ENCODE data around the gene FOS. TPM values are rescaled to one million over a fixed set of nuclear protein-coding genes. Genes with fewer than 3 reads are reported as not detected.

The FOS gene
- total and polyA plus RNA-seq, 4 donors, result 13.2 to 82.7 (median 20.0) TPM

DNA sequence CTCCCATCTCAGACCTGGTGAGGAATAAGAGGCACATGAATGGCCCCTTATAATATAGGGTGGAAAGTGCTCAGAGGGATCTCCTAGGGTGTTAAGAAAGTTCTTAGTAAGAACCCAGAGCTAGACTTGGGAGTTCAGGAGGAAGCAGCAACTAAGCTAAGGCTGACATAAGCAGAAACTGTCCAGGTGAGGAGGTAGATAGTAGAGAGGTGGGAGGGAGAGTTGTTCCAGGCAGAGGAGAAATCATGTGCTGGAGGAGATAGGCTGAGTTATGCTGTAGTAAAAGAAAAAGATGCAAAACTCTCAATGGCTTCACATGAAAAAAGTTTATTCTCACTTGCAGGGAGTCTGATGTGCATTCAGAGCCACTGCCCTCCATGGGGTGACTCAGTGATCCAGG, 50.7 kb downstream of the FOS start:
- H3K27me3 ChIP-seq (ENCODE audit: control insufficient read depth in 4 of 4, insufficient read depth in 4 of 4, low read length in 3 of 4), result no peaks in the 10 kb centered on the region
- TF ChIP-seq, protein P1, sequence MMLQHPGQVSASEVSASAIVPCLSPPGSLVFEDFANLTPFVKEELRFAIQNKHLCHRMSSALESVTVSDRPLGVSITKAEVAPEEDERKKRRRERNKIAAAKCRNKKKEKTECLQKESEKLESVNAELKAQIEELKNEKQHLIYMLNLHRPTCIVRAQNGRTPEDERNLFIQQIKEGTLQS (IDR thresholded peaks at IDR 0.05), result no peak
- TF ChIP-seq HNF4G (IDR thresholded peaks at IDR 0.05) (no peak), YY1 (IDR thresholded peaks at IDR 0.05) (no peak), JUND (IDR thresholded peaks at IDR 0.05) (no peak), MAX (IDR thresholded peaks at IDR 0.05) (no peak), FOXA1 (IDR thresholded peaks at IDR 0.05) (no peak), FOXA2 (IDR thresholded peaks at IDR 0.05) (no peak), NR2F2 (IDR thresholded peaks at IDR 0.05) (no peak), HNF4A (conservative IDR thresholded peaks at IDR 0.05) (no peak), RAD21 (IDR thresholded peaks at IDR 0.05) (no peak), GABPA (IDR thresholded peaks at IDR 0.05 in 1 of 2, conservative IDR thresholded peaks at IDR 0.05 in 1 of 2) (no peak), RXRA (IDR thresholded peaks at IDR 0.05) (no peak), EGR1 (IDR thresholded peaks at IDR 0.05; ENCODE audit: low read depth in 2 of 2) (no peak), TAF1 (conservative IDR thresholded peaks at IDR 0.05) (no peak), SP1 (IDR thresholded peaks at IDR 0.05) (no peak)
- TF ChIP-seq, protein P2, sequence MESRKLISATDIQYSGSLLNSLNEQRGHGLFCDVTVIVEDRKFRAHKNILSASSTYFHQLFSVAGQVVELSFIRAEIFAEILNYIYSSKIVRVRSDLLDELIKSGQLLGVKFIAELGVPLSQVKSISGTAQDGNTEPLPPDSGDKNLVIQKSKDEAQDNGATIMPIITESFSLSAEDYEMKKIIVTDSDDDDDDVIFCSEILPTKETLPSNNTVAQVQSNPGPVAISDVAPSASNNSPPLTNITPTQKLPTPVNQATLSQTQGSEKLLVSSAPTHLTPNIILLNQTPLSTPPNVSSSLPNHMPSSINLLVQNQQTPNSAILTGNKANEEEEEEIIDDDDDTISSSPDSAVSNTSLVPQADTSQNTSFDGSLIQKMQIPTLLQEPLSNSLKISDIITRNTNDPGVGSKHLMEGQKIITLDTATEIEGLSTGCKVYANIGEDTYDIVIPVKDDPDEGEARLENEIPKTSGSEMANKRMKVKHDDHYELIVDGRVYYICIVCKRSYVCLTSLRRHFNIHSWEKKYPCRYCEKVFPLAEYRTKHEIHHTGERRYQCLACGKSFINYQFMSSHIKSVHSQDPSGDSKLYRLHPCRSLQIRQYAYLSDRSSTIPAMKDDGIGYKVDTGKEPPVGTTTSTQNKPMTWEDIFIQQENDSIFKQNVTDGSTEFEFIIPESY (IDR thresholded peaks at IDR 0.05), result no peak
- TF ChIP-seq, protein P3, sequence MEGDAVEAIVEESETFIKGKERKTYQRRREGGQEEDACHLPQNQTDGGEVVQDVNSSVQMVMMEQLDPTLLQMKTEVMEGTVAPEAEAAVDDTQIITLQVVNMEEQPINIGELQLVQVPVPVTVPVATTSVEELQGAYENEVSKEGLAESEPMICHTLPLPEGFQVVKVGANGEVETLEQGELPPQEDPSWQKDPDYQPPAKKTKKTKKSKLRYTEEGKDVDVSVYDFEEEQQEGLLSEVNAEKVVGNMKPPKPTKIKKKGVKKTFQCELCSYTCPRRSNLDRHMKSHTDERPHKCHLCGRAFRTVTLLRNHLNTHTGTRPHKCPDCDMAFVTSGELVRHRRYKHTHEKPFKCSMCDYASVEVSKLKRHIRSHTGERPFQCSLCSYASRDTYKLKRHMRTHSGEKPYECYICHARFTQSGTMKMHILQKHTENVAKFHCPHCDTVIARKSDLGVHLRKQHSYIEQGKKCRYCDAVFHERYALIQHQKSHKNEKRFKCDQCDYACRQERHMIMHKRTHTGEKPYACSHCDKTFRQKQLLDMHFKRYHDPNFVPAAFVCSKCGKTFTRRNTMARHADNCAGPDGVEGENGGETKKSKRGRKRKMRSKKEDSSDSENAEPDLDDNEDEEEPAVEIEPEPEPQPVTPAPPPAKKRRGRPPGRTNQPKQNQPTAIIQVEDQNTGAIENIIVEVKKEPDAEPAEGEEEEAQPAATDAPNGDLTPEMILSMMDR (IDR thresholded peaks at IDR 0.05; ENCODE audit: low read depth, low read length, missing input control), result no peak
- TF ChIP-seq, protein P4, sequence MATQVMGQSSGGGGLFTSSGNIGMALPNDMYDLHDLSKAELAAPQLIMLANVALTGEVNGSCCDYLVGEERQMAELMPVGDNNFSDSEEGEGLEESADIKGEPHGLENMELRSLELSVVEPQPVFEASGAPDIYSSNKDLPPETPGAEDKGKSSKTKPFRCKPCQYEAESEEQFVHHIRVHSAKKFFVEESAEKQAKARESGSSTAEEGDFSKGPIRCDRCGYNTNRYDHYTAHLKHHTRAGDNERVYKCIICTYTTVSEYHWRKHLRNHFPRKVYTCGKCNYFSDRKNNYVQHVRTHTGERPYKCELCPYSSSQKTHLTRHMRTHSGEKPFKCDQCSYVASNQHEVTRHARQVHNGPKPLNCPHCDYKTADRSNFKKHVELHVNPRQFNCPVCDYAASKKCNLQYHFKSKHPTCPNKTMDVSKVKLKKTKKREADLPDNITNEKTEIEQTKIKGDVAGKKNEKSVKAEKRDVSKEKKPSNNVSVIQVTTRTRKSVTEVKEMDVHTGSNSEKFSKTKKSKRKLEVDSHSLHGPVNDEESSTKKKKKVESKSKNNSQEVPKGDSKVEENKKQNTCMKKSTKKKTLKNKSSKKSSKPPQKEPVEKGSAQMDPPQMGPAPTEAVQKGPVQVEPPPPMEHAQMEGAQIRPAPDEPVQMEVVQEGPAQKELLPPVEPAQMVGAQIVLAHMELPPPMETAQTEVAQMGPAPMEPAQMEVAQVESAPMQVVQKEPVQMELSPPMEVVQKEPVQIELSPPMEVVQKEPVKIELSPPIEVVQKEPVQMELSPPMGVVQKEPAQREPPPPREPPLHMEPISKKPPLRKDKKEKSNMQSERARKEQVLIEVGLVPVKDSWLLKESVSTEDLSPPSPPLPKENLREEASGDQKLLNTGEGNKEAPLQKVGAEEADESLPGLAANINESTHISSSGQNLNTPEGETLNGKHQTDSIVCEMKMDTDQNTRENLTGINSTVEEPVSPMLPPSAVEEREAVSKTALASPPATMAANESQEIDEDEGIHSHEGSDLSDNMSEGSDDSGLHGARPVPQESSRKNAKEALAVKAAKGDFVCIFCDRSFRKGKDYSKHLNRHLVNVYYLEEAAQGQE (IDR thresholded peaks at IDR 0.05), result no peak
- no peak overlapping the region for H3K9ac ChIP-seq (ENCODE audit: low read depth in 1 of 2, low read length in 2 of 2)
- DNase-seq (ENCODE audit: low spot score), result no peak
- H3K4me1 ChIP-seq (ENCODE audit: control insufficient read depth in 4 of 4, insufficient read depth in 4 of 4, low read length in 3 of 4), result no peaks in the 10 kb centered on the region
- H3K27ac ChIP-seq (ENCODE audit: low read depth in 1 of 2, low read length in 2 of 2), result no peak overlapping the region
- H3K9me3 ChIP-seq (ENCODE audit: control insufficient read depth in 4 of 4, low read length in 3 of 4), result no peaks in the 10 kb centered on the region
- no peaks in the 10 kb centered on the region for H3K36me3 ChIP-seq (ENCODE audit: control insufficient read depth in 4 of 4, insufficient read depth in 3 of 4, low read depth in 1 of 4, low read length in 3 of 4)
- no peak overlapping the region for H3K4me3 ChIP-seq (ENCODE audit: low read depth in 1 of 3, low read length in 3 of 3)

All from liver (tissue), 9 donors.